Measurements from ENCODE around the gene SLC22A16. TPM values are rescaled to one million over a fixed set of nuclear protein-coding genes. Genes with fewer than 3 reads are reported as not detected.
A peak's percentile ranks its signal among the peaks of the same experiment; 100 is the strongest.

Gene SLC22A16
- total and polyA plus RNA-seq, 4 donors: 0.37 to 3.2 (median 0.99) TPM

DNA sequence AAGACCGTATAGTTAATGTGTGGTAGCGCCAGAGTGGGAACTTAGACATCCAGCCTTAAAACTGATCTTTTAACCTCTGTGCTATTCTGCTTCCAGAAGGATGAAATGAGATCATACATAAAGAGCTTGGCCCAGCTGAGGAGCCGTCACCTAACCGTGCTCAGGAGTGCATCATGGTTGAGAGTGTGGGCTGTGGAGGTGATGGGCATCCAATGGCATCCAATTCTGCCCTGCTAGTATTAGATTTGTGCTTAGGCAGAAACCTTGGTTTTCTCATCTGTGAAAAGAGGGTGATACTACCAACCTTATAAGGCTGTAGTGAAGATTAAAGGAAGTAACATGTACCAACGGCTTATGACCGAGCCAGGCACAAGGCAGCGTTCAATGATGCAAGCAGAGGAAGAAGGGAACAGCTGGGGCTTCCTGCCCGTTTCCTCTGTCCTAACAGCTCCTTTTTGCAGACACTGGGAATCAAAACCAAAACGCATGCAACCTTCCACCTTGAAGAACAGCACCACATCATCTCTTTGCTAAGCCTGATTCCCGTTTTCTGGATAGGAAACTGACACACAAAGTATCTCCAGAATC lies 1.3 kb downstream of the SLC22A16 start:
- peaks cover 9 to 18% (median 15%) of the 10 kb centered on the region in 3 donors for H3K27me3 ChIP-seq (ENCODE audit: control insufficient read depth in 3 of 3, insufficient read depth in 3 of 3, low read length in 2 of 3)
- no peak overlapping the region for H3K9ac ChIP-seq (ENCODE audit: insufficient read depth in 1 of 2, low read length in 2 of 2)
- H3K4me3 ChIP-seq: no peak overlapping the region
- peaks cover 0 to 8% (median 0%) of the 10 kb centered on the region in 4 donors for H3K9me3 ChIP-seq (ENCODE audit: control insufficient read depth in 4 of 4, insufficient read depth in 3 of 4, low read length in 3 of 4)
- no peak overlapping the region for H3K27ac ChIP-seq (ENCODE audit: low read depth in 1 of 2, low read length in 1 of 2)
- 28 to 37% methylated on average over 10 of the region's 10 CpGs for WGBS, 2 donors
- peaks cover 0 to 1% (median 0%) of the 10 kb centered on the region in 5 donors for H3K4me1 ChIP-seq (ENCODE audit: control insufficient read depth in 5 of 5, insufficient read depth in 5 of 5, low read length in 5 of 5)
- TF ChIP-seq, protein P1, sequence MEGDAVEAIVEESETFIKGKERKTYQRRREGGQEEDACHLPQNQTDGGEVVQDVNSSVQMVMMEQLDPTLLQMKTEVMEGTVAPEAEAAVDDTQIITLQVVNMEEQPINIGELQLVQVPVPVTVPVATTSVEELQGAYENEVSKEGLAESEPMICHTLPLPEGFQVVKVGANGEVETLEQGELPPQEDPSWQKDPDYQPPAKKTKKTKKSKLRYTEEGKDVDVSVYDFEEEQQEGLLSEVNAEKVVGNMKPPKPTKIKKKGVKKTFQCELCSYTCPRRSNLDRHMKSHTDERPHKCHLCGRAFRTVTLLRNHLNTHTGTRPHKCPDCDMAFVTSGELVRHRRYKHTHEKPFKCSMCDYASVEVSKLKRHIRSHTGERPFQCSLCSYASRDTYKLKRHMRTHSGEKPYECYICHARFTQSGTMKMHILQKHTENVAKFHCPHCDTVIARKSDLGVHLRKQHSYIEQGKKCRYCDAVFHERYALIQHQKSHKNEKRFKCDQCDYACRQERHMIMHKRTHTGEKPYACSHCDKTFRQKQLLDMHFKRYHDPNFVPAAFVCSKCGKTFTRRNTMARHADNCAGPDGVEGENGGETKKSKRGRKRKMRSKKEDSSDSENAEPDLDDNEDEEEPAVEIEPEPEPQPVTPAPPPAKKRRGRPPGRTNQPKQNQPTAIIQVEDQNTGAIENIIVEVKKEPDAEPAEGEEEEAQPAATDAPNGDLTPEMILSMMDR (IDR thresholded peaks at IDR 0.05; ENCODE audit: control extremely low read depth, extremely low read depth): no peak
- H3K36me3 ChIP-seq (ENCODE audit: control insufficient read depth in 4 of 4, insufficient read depth in 4 of 4, low read length in 4 of 4): no peaks in the 10 kb centered on the region
- peak; percentile 59 for ATAC-seq (ENCODE audit: insufficient read depth, low FRiP score)
- DNase-seq: peak in 2 of 3 donors; percentile 18 to 37

DNA sequence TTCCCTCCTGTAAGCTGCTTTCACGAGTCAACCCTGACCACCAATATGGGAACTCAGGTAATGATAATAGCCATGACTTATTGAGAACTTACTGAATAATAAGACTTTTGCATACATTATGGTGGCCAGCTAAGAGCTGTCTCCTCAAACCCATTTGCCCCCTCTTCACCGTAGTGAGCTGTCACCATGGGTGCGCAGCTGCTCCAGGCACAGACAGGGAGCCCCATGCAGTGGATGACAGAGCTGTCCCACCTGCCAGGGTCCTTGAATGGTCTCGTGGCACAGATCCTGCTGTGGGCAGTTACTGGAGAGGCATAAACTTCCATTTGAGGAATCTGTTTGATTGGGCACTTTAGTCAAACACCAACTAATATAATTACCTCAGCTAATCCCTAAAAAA lies 1.9 kb downstream of the SLC22A16 start:
- ATAC-seq (ENCODE audit: insufficient read depth, low FRiP score) (no peak), DNase-seq (no peak)
- TF ChIP-seq, protein P1 (IDR thresholded peaks at IDR 0.05; ENCODE audit: control extremely low read depth, extremely low read depth): no peak
- Histone ChIP-seq H3K9me3 (ENCODE audit: control insufficient read depth in 4 of 4, insufficient read depth in 3 of 4, low read length in 3 of 4) (peaks cover 0 to 8% (median 0%) of the 10 kb centered on the region in 4 donors), H3K4me1 (ENCODE audit: control insufficient read depth in 5 of 5, insufficient read depth in 5 of 5, low read length in 5 of 5) (peaks cover 0 to 1% (median 0%) of the 10 kb centered on the region in 5 donors), H3K9ac (ENCODE audit: insufficient read depth in 1 of 2, low read length in 2 of 2) (no peak overlapping the region), H3K36me3 (ENCODE audit: control insufficient read depth in 4 of 4, insufficient read depth in 4 of 4, low read length in 4 of 4) (no peaks in the 10 kb centered on the region), H3K4me3 (no peak overlapping the region), H3K27me3 (ENCODE audit: control insufficient read depth in 3 of 3, insufficient read depth in 3 of 3, low read length in 2 of 3) (peaks cover 9 to 22% (median 15%) of the 10 kb centered on the region in 3 donors), H3K27ac (ENCODE audit: low read depth in 1 of 2, low read length in 1 of 2) (no peak overlapping the region)
- WGBS, 2 donors: 55 to 83% methylated on average over 4 of the region's 4 CpGs

DNA sequence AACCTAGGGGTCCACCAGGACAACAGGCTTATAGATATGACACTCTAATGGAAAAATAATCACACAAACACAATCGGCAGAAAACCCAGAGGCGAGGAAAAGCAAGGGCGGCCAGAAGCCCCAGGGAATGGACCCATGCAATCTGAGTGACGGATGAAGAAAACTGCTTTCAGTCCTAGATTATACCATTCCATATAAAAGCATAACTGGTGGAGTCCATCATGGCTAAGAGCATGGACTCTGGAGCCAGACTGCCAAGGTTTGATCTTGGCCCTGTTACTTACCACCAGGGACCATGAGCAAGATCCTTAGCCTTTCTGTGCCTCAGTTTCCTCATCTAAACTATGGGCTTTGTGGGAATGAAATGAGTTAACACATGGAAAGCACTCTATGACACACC lies 3.7 kb downstream of the SLC22A16 start:
- H3K27me3 ChIP-seq (ENCODE audit: control insufficient read depth in 3 of 3, insufficient read depth in 3 of 3, low read length in 2 of 3): peaks cover 9 to 22% (median 15%) of the 10 kb centered on the region in 3 donors
- no peak for DNase-seq
- peaks cover 0 to 8% (median 0%) of the 10 kb centered on the region in 4 donors for H3K9me3 ChIP-seq (ENCODE audit: control insufficient read depth in 4 of 4, insufficient read depth in 3 of 4, low read length in 3 of 4)
- TF ChIP-seq, protein P1 (IDR thresholded peaks at IDR 0.05; ENCODE audit: control extremely low read depth, extremely low read depth): no peak
- H3K4me3 ChIP-seq: no peak overlapping the region
- H3K36me3 ChIP-seq (ENCODE audit: control insufficient read depth in 4 of 4, insufficient read depth in 4 of 4, low read length in 4 of 4): no peaks in the 10 kb centered on the region
- H3K27ac ChIP-seq (ENCODE audit: low read depth in 1 of 2, low read length in 1 of 2): no peak overlapping the region
- WGBS, 2 donors: 90 to 99% methylated on average over 4 of the region's 4 CpGs
- H3K9ac ChIP-seq (ENCODE audit: insufficient read depth in 1 of 2, low read length in 2 of 2): no peak overlapping the region
- H3K4me1 ChIP-seq (ENCODE audit: control insufficient read depth in 5 of 5, insufficient read depth in 5 of 5, low read length in 5 of 5): peaks cover 0 to 3% (median 0%) of the 10 kb centered on the region in 5 donors
- no peak for ATAC-seq (ENCODE audit: insufficient read depth, low FRiP score)

Measured in lung (tissue), 12 donors.